Neuronal stem cell (in vitro differentiated cells): Measurements from ENCODE around the gene PARM1.

ENCODE experiments used
- DNase-seq: peaks from one replicate; pipeline ENCODE4 v3.0.0-alpha.2; 2013; ENCODE audit warnings: low spot score
- H2AFZ ChIP-seq: one replicate; pipeline ENCODE4 v1.6.1; 2013; ENCODE audit warnings: mild to moderate bottlenecking, low read length, inconsistent platforms
- H2AK5ac ChIP-seq: 2 replicates; pipeline ENCODE4 v1.6.1; 2013; ENCODE audit warnings: low read depth, mild to moderate bottlenecking, inconsistent platforms, low read length, moderate library complexity, mixed read lengths
- H2BK120ac ChIP-seq: 2 replicates; pipeline ENCODE4 v1.6.1; 2013; ENCODE audit warnings: low read depth, mild to moderate bottlenecking, inconsistent platforms, low read length, moderate library complexity, mixed read lengths
- H2BK12ac ChIP-seq: one replicate; pipeline ENCODE4 v1.6.1; 2013; ENCODE audit warnings: low read length, inconsistent platforms
- H2BK15ac ChIP-seq: 2 replicates; pipeline ENCODE4 v1.6.1; 2013; ENCODE audit warnings: mild to moderate bottlenecking, low read length, inconsistent platforms, mixed read lengths
- H2BK5ac ChIP-seq: one replicate; pipeline ENCODE4 v1.6.1; 2013; ENCODE audit warnings: inconsistent platforms, mild to moderate bottlenecking, low read length, moderate library complexity
- H3K14ac ChIP-seq: one replicate; pipeline ENCODE4 v1.6.1; 2013; ENCODE audit warnings: low read length, inconsistent platforms
- H3K18ac ChIP-seq: 2 replicates; pipeline ENCODE4 v1.6.1; 2013; ENCODE audit warnings: low read length, inconsistent platforms
- H3K23ac ChIP-seq: 2 replicates; pipeline ENCODE4 v1.6.1; 2013; ENCODE audit warnings: low read depth, mild to moderate bottlenecking, mixed read lengths, low read length, inconsistent platforms; ENCODE audit not compliant: poor library complexity
- H3K27ac ChIP-seq: replicated peaks from 3 replicates; pipeline ENCODE4 v1.5.1; 2013; ENCODE audit warnings: low read length, inconsistent platforms
- H3K27me3 ChIP-seq, 3 experiments: 2 replicates each; pipeline ENCODE4 v1.6.1; 2013; ENCODE audit warnings: low read length in 3 of 3, mild to moderate bottlenecking in 2 of 3, inconsistent platforms in 1 of 3, low read depth in 1 of 3, mixed read lengths in 1 of 3, moderate library complexity in 1 of 3; ENCODE audit not compliant: control insufficient read depth in 3 of 3, insufficient read depth in 3 of 3
- H3K36me3 ChIP-seq, 2 donors: replicated peaks in 1 of 2; 2 replicates each; pipeline ENCODE4 v1.6.1; 2013; ENCODE audit warnings: low read length in 2 of 2; ENCODE audit not compliant: control insufficient read depth in 2 of 2, insufficient read depth in 2 of 2
- H3K4ac ChIP-seq: 2 replicates; pipeline ENCODE4 v1.6.1; 2013; ENCODE audit warnings: inconsistent platforms, mild to moderate bottlenecking, low read length, moderate library complexity
- H3K4me1 ChIP-seq, 2 donors: 1 replicate in 1 of 2; 2 replicates in 1 of 2; pipeline ENCODE4 v1.6.1; 2013; ENCODE audit warnings: low read length in 2 of 2, low read depth in 1 of 2; ENCODE audit not compliant: control insufficient read depth in 2 of 2, insufficient read depth in 1 of 2
- H3K4me2 ChIP-seq: one replicate; pipeline ENCODE4 v1.6.1; 2013; ENCODE audit warnings: mild to moderate bottlenecking, low read length, inconsistent platforms; ENCODE audit not compliant: insufficient read depth, poor library complexity, severe bottlenecking
- H3K4me3 ChIP-seq, 2 donors: 2 replicates each; pipeline ENCODE4 v1.5.1; 2013; ENCODE audit warnings: low read length in 2 of 2, mild to moderate bottlenecking in 2 of 2, inconsistent platforms in 1 of 2, moderate library complexity in 1 of 2
- H3K79me1 ChIP-seq: one replicate; pipeline ENCODE4 v1.6.1; 2013; ENCODE audit warnings: low read depth, mild to moderate bottlenecking, inconsistent platforms, low read length, moderate library complexity
- H3K9ac ChIP-seq: one replicate; pipeline ENCODE4 v1.6.1; 2013; ENCODE audit warnings: mild to moderate bottlenecking, low read depth, low read length, inconsistent platforms; ENCODE audit not compliant: poor library complexity
- H3K9me3 ChIP-seq, 2 donors: replicated peaks in 1 of 2; 2 replicates each; pipeline versions ENCODE3 to v1.6.1; 2013; ENCODE audit warnings: low read length in 2 of 2, mild to moderate bottlenecking in 2 of 2, inconsistent platforms in 1 of 2, low read depth in 1 of 2, mixed read lengths in 1 of 2, moderate library complexity in 1 of 2; ENCODE audit not compliant: control insufficient read depth in 2 of 2, insufficient read depth in 1 of 2
- H4K8ac ChIP-seq: one replicate; pipeline ENCODE4 v1.6.1; 2013; ENCODE audit warnings: low read depth, mild to moderate bottlenecking, inconsistent platforms, low read length, moderate library complexity
- H4K91ac ChIP-seq: one replicate; pipeline ENCODE4 v1.6.1; 2013; ENCODE audit warnings: low read length, low read depth, mild to moderate bottlenecking, inconsistent platforms; ENCODE audit not compliant: poor library complexity
- WGBS, 2 donors: extraction: QIAGEN DNeasy Blood & Tissue Kit; methylation state at CpG; one replicate each; pipeline ENCODE4 v1.1.7; 2013; ENCODE audit warnings: missing lambda C conversion rate in 2 of 2, mixed read lengths in 1 of 2; ENCODE audit not compliant: insufficient read length in 2 of 2, insufficient replicate concordance in 1 of 2; ENCODE audit errors: extremely low coverage in 2 of 2; 5-methylcytosine and 5-hydroxymethylcytosine counted together

Gene PARM1

DNA sequence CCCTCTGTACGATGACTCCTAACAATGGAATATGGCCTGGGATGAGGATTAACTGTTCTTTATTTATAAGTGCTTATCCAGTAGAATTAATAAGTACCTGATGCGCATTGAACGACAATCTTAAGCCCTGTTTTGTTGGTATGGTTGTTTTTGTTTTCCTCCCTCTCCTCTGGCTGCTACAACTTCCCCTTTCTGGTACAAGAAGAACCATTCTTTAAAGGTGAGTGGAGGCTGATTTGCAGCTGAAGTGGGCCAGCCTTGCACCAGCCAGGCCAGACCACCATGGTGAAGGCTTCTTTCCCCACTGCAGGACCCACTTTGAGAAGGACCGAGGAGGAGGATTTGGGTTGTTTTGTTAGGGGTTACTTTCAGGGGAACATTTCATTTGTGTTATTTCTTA, 113.3 kb downstream of the PARM1 start:
- no peaks in the 10 kb centered on the region for H3K36me3 ChIP-seq
- no peaks in the 10 kb centered on the region for H3K9me3 ChIP-seq
- H3K18ac ChIP-seq, result no peak overlapping the region
- H2BK15ac ChIP-seq, result no peak overlapping the region
- no peak overlapping the region for H3K4me3 ChIP-seq
- no peak overlapping the region for H4K8ac ChIP-seq
- no peak overlapping the region for H2AK5ac ChIP-seq
- H3K27me3 ChIP-seq, result no peaks in the 10 kb centered on the region
- H3K23ac ChIP-seq, result no peak overlapping the region
- H3K4ac ChIP-seq, result no peak overlapping the region
- H3K79me1 ChIP-seq, result no peaks in the 10 kb centered on the region
- H4K91ac ChIP-seq, result no peak overlapping the region
- no peak overlapping the region for H2AFZ ChIP-seq
- H2BK12ac ChIP-seq, result no peak overlapping the region
- DNase-seq, result no peak
- H3K14ac ChIP-seq, result no peak overlapping the region
- no peak overlapping the region for H3K27ac ChIP-seq
- no peak overlapping the region for H3K4me2 ChIP-seq
- no peaks in the 10 kb centered on the region for H3K4me1 ChIP-seq
- no peak overlapping the region for H2BK5ac ChIP-seq
- no peak overlapping the region for H2BK120ac ChIP-seq
- no peak overlapping the region for H3K9ac ChIP-seq
- WGBS, 2 donors, result no CpG with 5 or more reads among the region's 4 CpGs

DNA sequence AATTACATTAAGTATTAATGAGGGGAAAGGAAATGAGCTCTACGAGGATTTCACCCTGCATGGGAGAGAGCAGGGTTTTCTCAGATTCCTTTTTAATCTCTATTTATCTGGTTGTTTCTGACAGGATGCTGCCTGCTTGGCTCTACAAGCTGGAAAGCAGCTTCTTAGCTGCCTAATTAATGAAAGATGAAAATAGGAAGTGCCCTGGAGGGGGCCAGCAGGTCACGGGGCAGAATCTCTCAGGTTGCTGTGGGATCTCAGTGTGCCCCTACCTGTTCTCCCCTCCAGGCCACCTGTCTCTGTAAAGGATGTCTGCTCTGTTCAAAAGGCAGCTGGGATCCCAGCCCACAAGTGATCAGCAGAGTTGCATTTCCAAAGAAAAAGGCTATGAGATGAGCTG, 113.7 kb downstream of the PARM1 start:
- no peak overlapping the region for H4K91ac ChIP-seq
- H2BK15ac ChIP-seq, result no peak overlapping the region
- no CpG with 5 or more reads among the region's 2 CpGs for WGBS, 2 donors
- H2AFZ ChIP-seq, result no peak overlapping the region
- no peak overlapping the region for H3K4ac ChIP-seq
- H3K36me3 ChIP-seq, result no peaks in the 10 kb centered on the region
- H2BK12ac ChIP-seq, result no peak overlapping the region
- no peak overlapping the region for H3K14ac ChIP-seq
- no peaks in the 10 kb centered on the region for H3K4me1 ChIP-seq
- H2BK5ac ChIP-seq, result no peak overlapping the region
- no peak overlapping the region for H3K4me2 ChIP-seq
- H2BK120ac ChIP-seq, result no peak overlapping the region
- no peaks in the 10 kb centered on the region for H3K79me1 ChIP-seq
- H3K27me3 ChIP-seq, result no peaks in the 10 kb centered on the region
- no peak overlapping the region for H4K8ac ChIP-seq
- H3K18ac ChIP-seq, result no peak overlapping the region
- H3K27ac ChIP-seq, result no peak overlapping the region
- H3K4me3 ChIP-seq, result no peak overlapping the region
- no peak overlapping the region for H3K23ac ChIP-seq
- no peak overlapping the region for H2AK5ac ChIP-seq
- no peaks in the 10 kb centered on the region for H3K9me3 ChIP-seq
- H3K9ac ChIP-seq, result no peak overlapping the region
- DNase-seq, result no peak

DNA sequence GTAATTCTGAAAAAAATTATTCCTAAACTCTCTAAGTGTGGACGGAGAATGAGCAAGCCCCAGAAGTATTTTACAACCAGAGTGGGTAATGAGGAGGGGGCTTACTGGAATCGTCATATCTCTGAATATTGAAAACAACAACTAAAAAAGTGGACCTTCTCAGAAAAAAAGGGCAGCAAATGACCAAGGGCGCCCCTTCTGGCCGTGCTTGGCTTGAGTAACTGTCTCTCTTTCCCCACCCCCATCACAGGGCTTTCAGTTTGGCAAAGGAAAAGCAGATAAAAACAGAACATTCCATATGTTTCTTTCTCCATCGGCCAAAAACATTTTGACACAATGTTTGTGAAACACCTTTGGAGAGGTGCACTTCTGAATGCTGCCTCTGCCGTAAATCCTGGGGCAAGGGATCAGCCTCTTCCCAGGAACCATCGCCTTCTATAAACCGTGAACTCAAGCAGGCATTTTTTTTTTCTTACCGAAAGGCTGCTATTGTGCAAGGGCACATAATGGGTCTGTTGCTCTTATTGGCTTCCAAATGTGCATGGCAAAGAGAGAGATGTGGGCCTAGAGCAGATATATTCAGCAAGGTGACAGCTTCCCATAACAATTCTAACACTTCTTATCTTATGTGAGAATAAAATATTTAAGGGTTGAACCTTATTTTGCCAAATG, 115.4 kb downstream of the PARM1 start:
- H3K4me3 ChIP-seq, result no peak overlapping the region
- H4K8ac ChIP-seq, result no peak overlapping the region
- no peak overlapping the region for H3K18ac ChIP-seq
- no peak overlapping the region for H3K23ac ChIP-seq
- no peak overlapping the region for H2BK120ac ChIP-seq
- H2BK5ac ChIP-seq, result no peak overlapping the region
- H3K27ac ChIP-seq, result no peak overlapping the region
- H2AK5ac ChIP-seq, result no peak overlapping the region
- H3K4me1 ChIP-seq, result no peaks in the 10 kb centered on the region
- no peak overlapping the region for H3K4me2 ChIP-seq
- no peaks in the 10 kb centered on the region for H3K79me1 ChIP-seq
- no peak overlapping the region for H2BK15ac ChIP-seq
- H3K36me3 ChIP-seq, result no peaks in the 10 kb centered on the region
- H3K9me3 ChIP-seq, result no peaks in the 10 kb centered on the region
- H4K91ac ChIP-seq, result no peak overlapping the region
- no peak overlapping the region for H3K14ac ChIP-seq
- no CpG with 5 or more reads among the region's 9 CpGs for WGBS, 2 donors
- DNase-seq, result no peak
- no peak overlapping the region for H3K9ac ChIP-seq
- H2BK12ac ChIP-seq, result no peak overlapping the region
- H3K27me3 ChIP-seq, result no peaks in the 10 kb centered on the region
- no peak overlapping the region for H2AFZ ChIP-seq
- no peak overlapping the region for H3K4ac ChIP-seq

- Histone ChIP-seq H3K4me2 (no peak overlapping the region), H4K91ac (no peak overlapping the region), H2BK12ac (no peak overlapping the region), H3K4me1 (peaks cover 0 to 1% of the 10 kb centered on the region in 2 donors), H2BK120ac (no peak overlapping the region), H3K4ac (no peak overlapping the region), H3K4me3 (no peak overlapping the region), H3K14ac (no peak overlapping the region), H3K79me1 (no peaks in the 10 kb centered on the region), H2BK15ac (no peak overlapping the region), H2AFZ (no peak overlapping the region), H3K27me3 (no peaks in the 10 kb centered on the region), H3K9me3 (no peaks in the 10 kb centered on the region), H2BK5ac (no peak overlapping the region), H3K9ac (no peak overlapping the region), H3K36me3 (no peaks in the 10 kb centered on the region), H3K27ac (no peak overlapping the region), H2AK5ac (no peak overlapping the region), H4K8ac (no peak overlapping the region), H3K23ac (no peak overlapping the region), H3K18ac (no peak overlapping the region)
- WGBS, 2 donors, result no CpG with 5 or more reads among the region's 1 CpG
- no peak for DNase-seq
Observed at GRCh38 chr4:75051431-75051830, 118.5 kb downstream of the PARM1 start.
